ENCODE results near the gene SLC45A1. TPM values are rescaled to one million over a fixed set of nuclear protein-coding genes. Genes with fewer than 3 reads are reported as not detected.

The SLC45A1 gene
- total RNA-seq, 1 donor from 2014 or later = 0.33 TPM

- H3K9me3 Mint-ChIP-seq = no peaks in the 10 kb centered on the region
- CTCF ChIA-PET = interaction anchor here (2.4 kb wide), 1 partner anchor 26 kb away, joined by 7 read pairs; no protein-coding TSS in a partner anchor
- peak overlapping the region; percentile 59 for H3K27ac Mint-ChIP-seq
- no peak for TF ChIP-seq CTCF (IDR thresholded peaks at IDR 0.05)
- H3K36me3 Mint-ChIP-seq (ENCODE audit: low read depth) = peaks cover 66% of the 10 kb centered on the region
- no peak overlapping the region for H3K4me3 Mint-ChIP-seq
- no peak for ATAC-seq (ENCODE audit: low read depth)
- intact Hi-C loops (cut with micrococcal nuclease) = no loop called here
- POLR2A ChIA-PET = no interaction called here
- DNase-seq = no peak
- peaks cover 67% of the 10 kb centered on the region for H3K4me1 Mint-ChIP-seq
- no peaks in the 10 kb centered on the region for H3K27me3 Mint-ChIP-seq
Measured at GRCh38 chr1:8384088-8384487, 66.2 kb downstream of the SLC45A1 start.

- Mint-ChIP-seq H3K4me3 (no peak overlapping the region), H3K27ac (peak overlapping the region; percentile 59), H3K27me3 (no peaks in the 10 kb centered on the region), H3K36me3 (ENCODE audit: low read depth) (peaks cover 67% of the 10 kb centered on the region), H3K4me1 (peaks cover 71% of the 10 kb centered on the region), H3K9me3 (no peaks in the 10 kb centered on the region)
- CTCF ChIA-PET = interaction anchor here (2.4 kb wide), 1 partner anchor 25 kb away, joined by 7 read pairs; no protein-coding TSS in a partner anchor
- intact Hi-C loops (cut with micrococcal nuclease) = no loop called here
- ATAC-seq (ENCODE audit: low read depth) = no peak
- no peak for DNase-seq
- TF ChIP-seq CTCF (IDR thresholded peaks at IDR 0.05) = no peak
- POLR2A ChIA-PET = no interaction called here
Measured at GRCh38 chr1:8384577-8384976, 66.7 kb downstream of the SLC45A1 start.

- ATAC-seq (ENCODE audit: low read depth) (no peak), DNase-seq (no peak)
- Mint-ChIP-seq H3K9me3 (no peaks in the 10 kb centered on the region), H3K36me3 (ENCODE audit: low read depth) (peaks cover 65% of the 10 kb centered on the region), H3K27me3 (no peaks in the 10 kb centered on the region), H3K4me3 (no peak overlapping the region), H3K4me1 (peaks cover 79% of the 10 kb centered on the region), H3K27ac (peak overlapping the region; percentile 50)
- intact Hi-C loops (cut with micrococcal nuclease) = no loop called here
- ChIA-PET CTCF (interaction anchor here (1.2 to 1.7 kb wide), 2 partner anchors 23 to 45 kb away, joined by 3 read pairs; no protein-coding TSS in a partner anchor), POLR2A (no interaction called here)
- TF ChIP-seq CTCF (IDR thresholded peaks at IDR 0.05) = no peak
Measured at GRCh38 chr1:8386247-8386646, 68.3 kb downstream of the SLC45A1 start.

- H3K4me1 Mint-ChIP-seq = peaks cover 81% of the 10 kb centered on the region
- H3K9me3 Mint-ChIP-seq = no peaks in the 10 kb centered on the region
- ChIA-PET CTCF (no interaction called here), POLR2A (no interaction called here)
- H3K27me3 Mint-ChIP-seq = no peaks in the 10 kb centered on the region
- intact Hi-C loops (cut with micrococcal nuclease) = no loop called here
- peaks cover 68% of the 10 kb centered on the region for H3K36me3 Mint-ChIP-seq (ENCODE audit: low read depth)
- no peak overlapping the region for H3K4me3 Mint-ChIP-seq
- peak overlapping the region; percentile 63 for H3K27ac Mint-ChIP-seq
- no peak for DNase-seq
- ATAC-seq (ENCODE audit: low read depth) = no peak
- no peak for TF ChIP-seq CTCF (IDR thresholded peaks at IDR 0.05)
Measured at GRCh38 chr1:8388732-8389562, 71.0 kb downstream of the SLC45A1 start.

- Mint-ChIP-seq H3K27me3 (no peaks in the 10 kb centered on the region), H3K4me1 (peaks cover 80% of the 10 kb centered on the region), H3K27ac (peak overlapping the region; percentile 2), H3K9me3 (no peaks in the 10 kb centered on the region), H3K36me3 (ENCODE audit: low read depth) (peaks cover 62% of the 10 kb centered on the region), H3K4me3 (no peak overlapping the region)
- CTCF ChIA-PET = interaction anchor here (1.1 to 1.8 kb wide), 2 partner anchors 19 to 431 kb away, joined by 3 to 6 read pairs; no protein-coding TSS in a partner anchor
- POLR2A ChIA-PET = no interaction called here
- intact Hi-C loops (cut with micrococcal nuclease) = no loop called here
- ATAC-seq (ENCODE audit: low read depth) (no peak), DNase-seq (no peak)
- TF ChIP-seq CTCF (IDR thresholded peaks at IDR 0.05) = no peak
Measured at GRCh38 chr1:8389958-8390535, 72.1 kb downstream of the SLC45A1 start.

Measured in activated B cell treated with CpG ODN at 0.5 μM for 24 hours (primary cell).